Esophagus muscularis mucosa (tissue), 3 donors: Measurements from ENCODE around the gene DDRGK1.

Source experiments
- CTCF ChIP-seq, 3 experiments: fragments of 200-600 bp in 2 of 3; fragments of 450-650 bp in 1 of 3; sonication (generic) in 2 of 3; IDR thresholded peaks; one replicate each; pipeline ENCODE4 v1.5.1; 2017 to 2019; ENCODE audit warnings: antibody characterized with exemption in 3 of 3, mild to moderate bottlenecking in 2 of 3, moderate library complexity in 1 of 3
- POLR2A ChIP-seq: fragments of 450-650 bp; IDR thresholded peaks from one replicate; pipeline ENCODE4 v1.6.1; 2017; ENCODE audit warnings: antibody characterized with exemption, moderate library complexity, mild to moderate bottlenecking, low read depth
- POLR2AphosphoS5 ChIP-seq, 2 donors: sonication (generic); formaldehyde crosslinking; IDR thresholded peaks; one replicate each; pipeline ENCODE4 v1.6.1; 2017; ENCODE audit warnings: antibody characterized with exemption in 2 of 2

- TF ChIP-seq POLR2A (no peak), POLR2AphosphoS5 (IDR thresholded peaks at IDR 0.05) (no peak), CTCF (IDR thresholded peaks at IDR 0.05) (no peak)
These were observed 29.2 kb downstream of the DDRGK1 start for GRCh38 chr20:3175270-3175669.
